ENCODE data around the gene CDHR5.

CDHR5 gene

GRCh38 chr11:569158-569885, 55.4 kb downstream of the CDHR5 start:
- peaks cover 16% of the 10 kb centered on the region for H3K4me1 ChIP-seq (ENCODE audit: insufficient read depth, low read length)
- H3K36me3 ChIP-seq (ENCODE audit: insufficient read depth, low read length), result no peaks in the 10 kb centered on the region
- peak overlapping the region; percentile 61 for H3K9ac ChIP-seq (ENCODE audit: low read depth, low read length)
- H3K9me3 ChIP-seq (ENCODE audit: control insufficient read depth, insufficient read depth, low read length), result no peaks in the 10 kb centered on the region

- Histone ChIP-seq H3K4me1 (ENCODE audit: insufficient read depth, low read length) (peaks cover 16% of the 10 kb centered on the region), H3K36me3 (ENCODE audit: insufficient read depth, low read length) (no peaks in the 10 kb centered on the region), H3K9me3 (ENCODE audit: control insufficient read depth, insufficient read depth, low read length) (no peaks in the 10 kb centered on the region), H3K9ac (ENCODE audit: low read depth, low read length) (peak overlapping the region; percentile 61)
Measured at GRCh38 chr11:568306-569157, 56.2 kb downstream of the CDHR5 start.

- Histone ChIP-seq H3K4me1 (ENCODE audit: insufficient read depth, low read length) (peaks cover 16% of the 10 kb centered on the region), H3K36me3 (ENCODE audit: insufficient read depth, low read length) (no peaks in the 10 kb centered on the region), H3K9me3 (ENCODE audit: control insufficient read depth, insufficient read depth, low read length) (no peaks in the 10 kb centered on the region), H3K9ac (ENCODE audit: low read depth, low read length) (peak overlapping the region; percentile 61; the same call in 1 of the 2 replicates)
Measured at GRCh38 chr11:567629-568292, 57.0 kb downstream of the CDHR5 start.

- H3K9me3 ChIP-seq (ENCODE audit: control insufficient read depth, insufficient read depth, low read length), result no peaks in the 10 kb centered on the region
- H3K36me3 ChIP-seq (ENCODE audit: insufficient read depth, low read length), result no peaks in the 10 kb centered on the region
- peaks cover 16% of the 10 kb centered on the region for H3K4me1 ChIP-seq (ENCODE audit: insufficient read depth, low read length)
- H3K9ac ChIP-seq (ENCODE audit: low read depth, low read length), result no peak overlapping the region
Measured at GRCh38 chr11:567011-567628, 57.6 kb downstream of the CDHR5 start.

All from ES-I3 (cell line).